CD4-positive, alpha-beta T cell treated with Interleukin-2 at 100 ng/mL for 4 hours (primary cell): Measurements from ENCODE around the gene HELB.

ENCODE experiments used
- DNase-seq: peaks from one replicate; pipeline ENCODE4 v3.0.0-alpha.2; 2020; ENCODE audit warnings: low spot score

Gene HELB

GRCh38 chr12:66303316-66303804 lies 1.1 kb downstream of the HELB start:
- peak; percentile 63 for DNase-seq

- no peak for DNase-seq
These were observed 2.1 kb downstream of the HELB start for GRCh38 chr12:66304296-66304900.

GRCh38 chr12:66309606-66310005 lies 7.3 kb downstream of the HELB start:
- DNase-seq, result no peak

- no peak for DNase-seq
These were observed 9.9 kb downstream of the HELB start for GRCh38 chr12:66312189-66312588.

GRCh38 chr12:66314278-66314677 lies 12.0 kb downstream of the HELB start:
- no peak for DNase-seq

GRCh38 chr12:66319266-66319954 lies 17.1 kb downstream of the HELB start:
- DNase-seq, result no peak

GRCh38 chr12:66320996-66321395 lies 18.7 kb downstream of the HELB start:
- no peak for DNase-seq

- DNase-seq, result no peak
These were observed 19.1 kb downstream of the HELB start for GRCh38 chr12:66321435-66321834.

- DNase-seq, result no peak
These were observed 20.7 kb downstream of the HELB start for GRCh38 chr12:66323017-66323416.

- no peak for DNase-seq
These were observed 27.6 kb downstream of the HELB start for GRCh38 chr12:66329941-66330340.

GRCh38 chr12:66331016-66331415 lies 28.7 kb downstream of the HELB start:
- DNase-seq, result no peak

- no peak for DNase-seq
These were observed 29.5 kb downstream of the HELB start for GRCh38 chr12:66331814-66332213.

- no peak for DNase-seq
These were observed 33.5 kb downstream of the HELB start for GRCh38 chr12:66335746-66336145.

- DNase-seq, result no peak
These were observed 35.2 kb downstream of the HELB start for GRCh38 chr12:66337381-66338010.

GRCh38 chr12:66340131-66340530 lies 37.8 kb downstream of the HELB start:
- DNase-seq, result no peak

- no peak for DNase-seq
These were observed 38.8 kb downstream of the HELB start for GRCh38 chr12:66341126-66341525.

GRCh38 chr12:66345212-66345611 lies 42.9 kb downstream of the HELB start:
- DNase-seq, result no peak

- DNase-seq, result no peak
These were observed 43.7 kb downstream of the HELB start for GRCh38 chr12:66345956-66346355.

GRCh38 chr12:66351301-66351700 lies 49.0 kb downstream of the HELB start:
- no peak for DNase-seq

- DNase-seq, result no peak
These were observed 49.9 kb downstream of the HELB start for GRCh38 chr12:66352197-66352596.

- DNase-seq, result no peak
These were observed 50.6 kb downstream of the HELB start for GRCh38 chr12:66352899-66353298.

GRCh38 chr12:66354291-66354690 lies 52.0 kb downstream of the HELB start:
- no peak for DNase-seq

GRCh38 chr12:66359300-66359699 lies 57.0 kb downstream of the HELB start:
- no peak for DNase-seq
